Activated T-cell treated with anti-CD3 and anti-CD28 coated beads, Interleukin-2, amount 50 U/mL, for 1 hour (primary cell): Measurements from ENCODE around the gene MCM3AP.
A peak's percentile ranks its signal among the peaks of the same experiment; 100 is the strongest.
"Not testable (repeated sequence)": the region's sequence is repeated elsewhere in the genome, so short reads cannot be mapped to it uniquely, and the experiment has no call there.

Experiments
- DNase-seq: peaks from one replicate; pipeline ENCODE4 v3.0.0-alpha.2; 2020

MCM3AP gene

GRCh38 chr21:46200877-46201803, 84.3 kb downstream of the MCM3AP start:
- DNase-seq = not testable (repeated sequence)

GRCh38 chr21:46199436-46200373, 85.7 kb downstream of the MCM3AP start:
- DNase-seq = no peak

- DNase-seq = peak; percentile 1
Observed at GRCh38 chr21:46196733-46197132, 88.7 kb downstream of the MCM3AP start.

- DNase-seq = peak; percentile 4
Observed at GRCh38 chr21:46195595-46196195, 89.7 kb downstream of the MCM3AP start.

DNA sequence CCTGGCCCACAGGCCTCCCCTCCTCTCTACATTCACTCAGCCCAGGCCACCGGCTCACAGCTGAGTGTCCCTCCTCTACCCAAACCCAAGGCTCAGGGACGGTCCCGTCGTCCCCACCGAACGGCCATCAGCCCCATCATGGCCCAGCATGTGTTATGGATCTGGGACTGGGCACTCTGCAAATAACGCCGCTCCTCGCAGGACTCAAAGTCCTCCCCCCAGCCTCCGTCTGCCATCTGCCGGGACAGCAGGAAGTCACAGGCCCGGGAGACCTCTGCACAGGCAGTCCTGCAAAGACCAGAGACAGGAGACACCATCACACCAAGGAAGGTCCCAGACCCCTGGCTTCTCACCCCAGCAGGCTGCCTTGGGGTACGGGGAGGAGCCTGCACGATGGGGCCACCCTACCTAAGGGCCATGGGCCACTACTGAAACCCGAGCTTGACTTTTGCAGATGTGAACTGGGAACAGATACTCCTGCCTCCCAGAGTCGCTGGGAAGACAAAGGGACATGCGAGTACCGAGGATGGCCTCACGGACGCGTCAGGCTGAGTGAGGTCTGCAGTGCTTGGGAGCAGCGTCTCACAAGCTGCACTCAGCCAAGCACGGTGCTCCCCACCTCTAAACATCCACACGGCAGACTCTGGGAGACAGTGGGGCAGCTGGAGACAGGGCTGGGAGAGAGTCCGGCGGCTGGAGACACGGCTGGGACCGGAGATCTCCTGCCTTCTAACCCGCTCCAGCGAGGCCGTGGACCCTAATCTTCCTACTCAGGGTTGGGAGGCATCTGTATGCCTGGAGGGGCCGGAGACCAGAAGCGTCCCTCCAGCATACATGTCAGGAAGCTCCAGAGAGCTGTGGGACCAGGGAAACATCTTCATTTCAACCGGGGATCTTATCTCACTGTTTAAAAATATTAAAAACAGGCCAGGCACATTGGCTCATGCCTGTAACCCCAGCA, 90.8 kb downstream of the MCM3AP start:
- DNase-seq = no peak

DNA sequence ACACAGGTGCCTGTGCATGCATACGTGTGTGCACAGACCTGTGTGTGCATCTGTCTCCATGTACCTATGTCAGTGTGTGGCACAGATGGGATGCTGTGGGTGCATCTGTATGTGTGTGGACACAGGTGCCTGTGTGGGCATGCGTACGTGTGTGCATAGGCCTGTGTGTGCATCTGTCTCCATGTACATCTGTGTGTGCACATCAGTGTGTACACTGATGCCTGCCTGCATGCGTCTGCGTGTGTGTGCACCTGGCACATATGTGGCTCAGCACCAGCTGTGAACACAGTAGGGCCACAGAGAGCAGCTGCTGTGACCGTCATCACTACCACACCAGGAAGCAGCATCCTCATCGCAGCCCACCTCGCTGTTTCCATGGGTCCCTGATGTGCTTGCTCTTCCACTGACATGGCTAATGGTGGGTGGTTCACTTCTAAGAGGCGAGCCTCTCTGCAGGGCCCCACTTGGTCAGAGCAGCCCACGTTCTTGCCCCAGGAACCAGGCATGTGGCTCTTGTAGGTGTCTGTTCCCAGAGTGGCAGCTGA, 91.5 kb downstream of the MCM3AP start:
- DNase-seq = no peak

GRCh38 chr21:46191686-46192575, 93.5 kb downstream of the MCM3AP start:
- DNase-seq = no peak

GRCh38 chr21:46191257-46191685, 94.1 kb downstream of the MCM3AP start:
- no peak for DNase-seq

GRCh38 chr21:46190491-46191131, 94.8 kb downstream of the MCM3AP start:
- no peak for DNase-seq

GRCh38 chr21:46189959-46190490, 95.4 kb downstream of the MCM3AP start:
- DNase-seq = no peak

DNA sequence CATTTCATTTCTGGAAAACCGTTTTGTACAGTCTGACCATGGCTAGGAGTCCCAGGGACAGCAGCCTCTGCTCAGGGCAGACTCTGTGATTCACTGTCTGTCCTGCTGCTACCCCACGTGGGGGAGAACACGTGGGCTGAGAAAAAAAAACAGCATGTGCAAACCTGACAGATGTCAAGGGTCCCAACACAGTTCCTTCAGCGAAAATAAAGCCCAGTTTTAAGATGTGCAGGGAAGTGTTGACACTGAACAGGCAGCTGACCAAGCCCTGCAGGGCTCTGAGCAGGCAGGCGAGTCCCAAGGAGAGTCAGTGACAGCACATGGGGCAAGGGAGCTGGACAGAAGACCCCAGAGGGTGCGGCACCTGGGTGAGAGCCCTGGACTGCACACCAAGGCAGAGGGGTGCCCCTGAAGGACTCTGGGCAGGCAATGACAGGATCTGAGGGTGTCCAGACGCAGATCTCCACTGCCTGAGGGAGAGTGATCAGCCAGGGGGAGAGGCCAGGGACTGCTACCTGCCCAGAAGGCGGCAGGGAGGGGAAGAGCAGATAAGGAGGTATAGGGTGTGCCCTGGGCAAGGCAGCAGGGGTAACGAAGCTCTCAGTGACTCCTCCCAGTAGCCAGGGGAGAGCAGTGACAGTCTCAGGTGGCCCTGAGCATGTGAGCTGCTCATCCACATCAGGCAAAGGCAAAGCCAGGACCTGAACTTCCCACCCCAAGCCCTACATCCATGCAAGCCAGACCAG, 96.0 kb downstream of the MCM3AP start:
- no peak for DNase-seq

DNA sequence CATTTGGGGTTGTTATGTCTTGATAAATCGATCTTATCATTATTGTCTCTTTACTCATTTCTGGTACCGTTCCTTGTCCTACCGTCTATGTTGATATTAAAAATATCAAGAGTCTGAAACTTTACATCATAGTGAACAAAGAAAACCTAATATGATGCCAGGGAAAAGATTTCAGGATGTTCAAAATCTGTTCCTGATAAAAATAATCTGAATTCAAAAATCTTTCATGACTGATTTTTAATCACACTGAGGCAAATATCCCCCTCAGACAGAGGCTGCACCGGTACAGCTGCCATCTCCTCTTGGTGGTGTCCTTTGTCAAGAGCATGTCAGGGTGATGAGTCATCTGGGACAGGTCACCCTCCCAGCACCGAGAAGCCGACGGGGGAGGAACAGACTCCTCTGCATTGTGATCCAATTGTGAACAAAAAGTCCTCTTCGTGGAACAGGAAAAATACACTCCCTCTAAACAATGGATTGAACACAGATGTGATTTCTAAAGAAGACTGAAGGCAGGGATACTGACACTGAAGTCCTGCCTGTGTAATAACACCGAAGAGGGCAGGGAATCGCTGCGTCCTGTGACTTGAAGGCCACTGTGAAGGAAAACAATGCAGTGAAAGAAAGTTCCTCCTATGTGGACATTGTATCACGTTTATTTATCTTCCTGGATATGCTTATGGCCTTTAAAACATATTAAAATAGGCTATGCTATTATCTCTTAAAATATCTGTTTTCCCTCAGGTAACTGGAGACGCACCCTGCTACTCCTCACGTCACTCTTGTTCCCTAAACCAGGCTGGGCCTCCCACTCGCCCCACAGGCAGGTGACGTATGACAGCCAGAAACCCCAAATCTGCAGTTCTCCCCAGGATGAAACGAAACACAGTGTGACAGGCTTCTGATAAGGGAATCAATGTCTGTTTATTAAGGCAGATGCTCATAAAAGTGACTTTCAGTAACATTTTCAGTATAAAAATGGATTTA, 96.9 kb downstream of the MCM3AP start:
- DNase-seq = no peak

DNA sequence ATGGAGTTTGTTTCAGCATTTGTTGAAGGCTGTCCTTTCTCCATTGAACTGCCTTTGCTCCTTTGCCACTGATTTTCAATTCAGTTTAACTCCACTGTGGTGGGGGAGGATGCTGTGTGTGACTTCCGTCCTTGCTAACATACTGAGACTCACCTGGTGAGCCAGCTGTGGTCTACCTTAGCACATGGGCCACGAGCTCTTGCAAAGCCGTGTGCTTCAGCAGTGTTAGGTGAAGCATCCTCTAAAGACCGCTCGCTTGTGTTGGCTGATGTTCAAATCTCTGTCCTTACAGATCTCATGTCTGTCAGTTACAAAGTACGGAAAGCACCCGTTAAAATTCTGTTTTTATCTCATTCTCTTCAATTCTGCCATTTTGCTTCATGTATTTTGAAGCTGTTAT, 97.6 kb downstream of the MCM3AP start:
- DNase-seq = no peak

- no peak for DNase-seq
Observed at GRCh38 chr21:46187261-46187660, 98.2 kb downstream of the MCM3AP start.

GRCh38 chr21:46185716-46186115, 99.7 kb downstream of the MCM3AP start:
- DNase-seq = no peak
